ENCODE measurements around the gene HOXB3.

DNA sequence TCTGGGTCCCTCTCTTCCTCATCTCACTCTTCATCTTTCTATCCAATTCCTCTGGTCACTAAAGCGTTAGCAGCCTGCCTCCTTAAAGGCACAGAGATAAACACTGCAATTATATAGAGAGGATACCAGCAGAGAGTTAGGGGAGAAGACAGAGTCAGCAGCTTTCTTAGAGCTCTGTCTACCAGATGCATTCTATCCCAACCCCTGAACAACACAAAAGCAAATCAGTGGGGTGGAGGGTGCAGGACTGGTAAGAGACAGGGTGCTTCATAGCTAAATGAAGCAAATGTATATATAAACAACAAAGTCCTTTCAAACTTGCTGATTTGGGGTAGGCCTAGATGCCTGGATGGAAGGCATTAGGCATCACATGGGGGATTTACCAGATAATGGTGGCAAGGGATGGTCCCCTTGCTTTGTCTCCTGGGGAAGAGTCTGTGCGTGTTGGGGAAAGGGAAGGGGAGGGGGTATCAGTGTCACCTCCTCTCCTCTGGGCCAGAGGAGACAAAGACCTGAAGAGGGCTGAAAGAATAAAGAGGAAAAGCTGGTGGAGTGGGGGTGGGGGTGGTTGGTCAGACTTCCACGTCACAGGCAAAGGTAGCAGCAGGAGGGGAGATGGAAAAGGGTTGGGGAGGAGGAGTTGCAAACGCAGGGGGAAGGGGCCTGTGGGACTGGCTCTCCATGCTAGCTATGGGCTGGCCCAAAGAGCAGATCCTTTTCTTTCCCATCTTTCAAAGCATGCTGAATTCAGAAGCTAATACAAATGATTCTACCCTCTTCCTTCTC is 23.9 kb downstream of the HOXB3 start:
- TF ChIP-seq, protein P1, sequence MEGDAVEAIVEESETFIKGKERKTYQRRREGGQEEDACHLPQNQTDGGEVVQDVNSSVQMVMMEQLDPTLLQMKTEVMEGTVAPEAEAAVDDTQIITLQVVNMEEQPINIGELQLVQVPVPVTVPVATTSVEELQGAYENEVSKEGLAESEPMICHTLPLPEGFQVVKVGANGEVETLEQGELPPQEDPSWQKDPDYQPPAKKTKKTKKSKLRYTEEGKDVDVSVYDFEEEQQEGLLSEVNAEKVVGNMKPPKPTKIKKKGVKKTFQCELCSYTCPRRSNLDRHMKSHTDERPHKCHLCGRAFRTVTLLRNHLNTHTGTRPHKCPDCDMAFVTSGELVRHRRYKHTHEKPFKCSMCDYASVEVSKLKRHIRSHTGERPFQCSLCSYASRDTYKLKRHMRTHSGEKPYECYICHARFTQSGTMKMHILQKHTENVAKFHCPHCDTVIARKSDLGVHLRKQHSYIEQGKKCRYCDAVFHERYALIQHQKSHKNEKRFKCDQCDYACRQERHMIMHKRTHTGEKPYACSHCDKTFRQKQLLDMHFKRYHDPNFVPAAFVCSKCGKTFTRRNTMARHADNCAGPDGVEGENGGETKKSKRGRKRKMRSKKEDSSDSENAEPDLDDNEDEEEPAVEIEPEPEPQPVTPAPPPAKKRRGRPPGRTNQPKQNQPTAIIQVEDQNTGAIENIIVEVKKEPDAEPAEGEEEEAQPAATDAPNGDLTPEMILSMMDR (IDR thresholded peaks at IDR 0.05) = no peak
- no peak for TF ChIP-seq EP300 (IDR thresholded peaks at IDR 0.05; ENCODE audit: low read depth)
- TF ChIP-seq POLR2A (IDR thresholded peaks at IDR 0.05) = no peak

All from transverse colon (tissue), 3 donors.